VCaP (cell line): ENCODE results near the gene DOCK10.

Experiments used
- H3K27ac ChIP-seq: fragments of 450-650 bp; 2 replicates; pipeline ENCODE4 v1.5.1; 2017
- TF ChIP-seq, protein P1 (sequence below): fragments of 450-650 bp; conservative IDR thresholded peaks from 2 replicates; pipeline ENCODE4 v1.5.1; 2017; ENCODE audit warnings: mild to moderate bottlenecking, moderate library complexity

DOCK10 gene

GRCh38 chr2:224731665-224732064 is 310.6 kb downstream of the DOCK10 start:
- TF ChIP-seq, protein P1, sequence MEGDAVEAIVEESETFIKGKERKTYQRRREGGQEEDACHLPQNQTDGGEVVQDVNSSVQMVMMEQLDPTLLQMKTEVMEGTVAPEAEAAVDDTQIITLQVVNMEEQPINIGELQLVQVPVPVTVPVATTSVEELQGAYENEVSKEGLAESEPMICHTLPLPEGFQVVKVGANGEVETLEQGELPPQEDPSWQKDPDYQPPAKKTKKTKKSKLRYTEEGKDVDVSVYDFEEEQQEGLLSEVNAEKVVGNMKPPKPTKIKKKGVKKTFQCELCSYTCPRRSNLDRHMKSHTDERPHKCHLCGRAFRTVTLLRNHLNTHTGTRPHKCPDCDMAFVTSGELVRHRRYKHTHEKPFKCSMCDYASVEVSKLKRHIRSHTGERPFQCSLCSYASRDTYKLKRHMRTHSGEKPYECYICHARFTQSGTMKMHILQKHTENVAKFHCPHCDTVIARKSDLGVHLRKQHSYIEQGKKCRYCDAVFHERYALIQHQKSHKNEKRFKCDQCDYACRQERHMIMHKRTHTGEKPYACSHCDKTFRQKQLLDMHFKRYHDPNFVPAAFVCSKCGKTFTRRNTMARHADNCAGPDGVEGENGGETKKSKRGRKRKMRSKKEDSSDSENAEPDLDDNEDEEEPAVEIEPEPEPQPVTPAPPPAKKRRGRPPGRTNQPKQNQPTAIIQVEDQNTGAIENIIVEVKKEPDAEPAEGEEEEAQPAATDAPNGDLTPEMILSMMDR: no peak
- no peak overlapping the region for H3K27ac ChIP-seq

DNA sequence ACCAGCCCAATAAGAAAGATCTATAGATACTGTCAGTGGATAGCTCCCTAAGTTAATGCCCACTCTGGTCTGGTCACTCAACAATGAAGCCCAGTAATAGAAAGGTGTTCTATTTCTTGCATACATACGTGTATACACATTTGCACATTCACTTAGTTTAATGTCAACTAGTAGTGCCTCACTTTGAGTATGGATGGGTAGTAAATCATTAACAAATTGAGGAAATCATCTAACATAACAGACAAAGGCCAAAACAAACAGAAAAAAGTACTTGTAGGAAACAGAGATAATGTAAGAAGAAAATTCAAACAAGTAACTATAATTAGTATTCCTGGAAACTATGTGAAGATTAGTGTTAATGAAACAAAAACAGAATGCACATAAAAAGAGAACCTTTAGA is 312.8 kb downstream of the DOCK10 start:
- peak overlapping the region; percentile 24; the same call in 1 of the 2 replicates for H3K27ac ChIP-seq
- TF ChIP-seq, protein P1: no peak

- TF ChIP-seq, protein P1: no peak
- no peak overlapping the region for H3K27ac ChIP-seq
Observed at GRCh38 chr2:224724331-224724730, 317.9 kb downstream of the DOCK10 start.

- no peak overlapping the region for H3K27ac ChIP-seq
- TF ChIP-seq, protein P1: no peak
Observed at GRCh38 chr2:224723586-224724217, 318.6 kb downstream of the DOCK10 start.

DNA sequence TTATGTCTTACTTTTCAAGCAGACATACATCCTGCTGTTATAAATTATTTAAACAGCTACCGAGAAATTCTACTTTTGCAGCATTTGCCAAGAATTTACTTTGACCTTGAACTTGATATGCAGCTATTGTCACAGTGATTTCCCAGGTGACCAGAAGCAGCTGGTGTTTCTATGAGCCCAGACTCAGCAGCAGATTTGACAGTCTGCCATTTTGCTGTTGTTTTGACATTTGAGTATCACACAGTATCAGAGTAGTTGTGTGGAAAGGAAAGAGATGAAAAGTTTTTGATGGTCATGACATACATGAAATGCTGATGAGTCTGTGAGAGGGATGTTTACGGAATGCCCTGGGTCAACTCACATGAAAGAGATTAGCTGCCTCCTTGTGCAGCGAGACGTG is 319.5 kb downstream of the DOCK10 start:
- TF ChIP-seq, protein P1: no peak
- H3K27ac ChIP-seq: no peak overlapping the region

DNA sequence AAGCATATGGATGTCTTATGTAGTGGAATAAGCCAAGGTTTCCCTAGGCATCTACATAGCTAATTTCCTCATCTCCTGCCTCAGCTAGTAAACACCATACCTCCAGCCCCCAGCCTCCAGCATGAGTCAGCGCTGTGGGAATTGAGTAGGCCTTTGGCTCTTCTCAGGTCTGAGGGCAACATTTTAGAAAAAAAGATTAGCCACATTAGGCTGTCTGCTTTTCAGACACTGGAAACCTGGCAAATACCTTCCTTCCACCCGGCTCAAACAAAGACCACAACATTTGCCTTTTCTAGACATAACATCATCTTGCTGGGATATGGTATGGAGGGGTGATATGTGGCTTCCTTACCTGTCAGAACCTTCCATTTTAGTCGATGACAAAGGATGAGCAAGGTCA is 320.0 kb downstream of the DOCK10 start:
- TF ChIP-seq, protein P1: no peak
- H3K27ac ChIP-seq: no peak overlapping the region

DNA sequence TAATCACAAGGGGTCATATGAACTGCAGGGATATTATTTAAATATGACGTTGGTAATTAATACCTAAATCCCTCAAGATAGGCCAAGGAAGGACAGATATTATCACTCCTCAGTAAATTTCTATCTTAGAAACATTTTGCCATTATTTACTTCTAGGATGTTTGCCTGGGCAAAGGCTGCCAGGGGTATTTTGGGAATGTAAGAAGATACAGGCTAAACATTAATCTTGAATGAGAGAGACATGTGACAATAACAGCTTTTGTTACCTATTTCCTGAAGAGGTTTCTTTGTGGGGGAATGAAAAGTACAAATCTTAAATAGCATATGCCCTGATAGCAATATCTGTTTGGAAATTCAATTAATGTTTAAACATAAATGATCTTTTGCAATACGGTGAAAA is 325.3 kb downstream of the DOCK10 start:
- H3K27ac ChIP-seq: peak overlapping the region; percentile 35
- TF ChIP-seq, protein P1: no peak
